Measurements from ENCODE around the gene GSK3B. TPM values are rescaled to one million over a fixed set of nuclear protein-coding genes. Genes with fewer than 3 reads are reported as not detected.

GSK3B gene
- total RNA-seq, 1 donor from 2014 or later, result 46.8 TPM

- intact Hi-C loops (cut with DNase I), result no loop called here
- no peak for DNase-seq (ENCODE audit: low spot score)
Measured at GRCh38 chr3:119800844-119801243, 293.4 kb downstream of the GSK3B start.

GRCh38 chr3:119796785-119797184, 297.5 kb downstream of the GSK3B start:
- no peak for DNase-seq (ENCODE audit: low spot score)
- intact Hi-C loops (cut with DNase I), result no loop called here

GRCh38 chr3:119796368-119796767, 297.9 kb downstream of the GSK3B start:
- DNase-seq (ENCODE audit: low spot score), result no peak
- intact Hi-C loops (cut with DNase I), result no loop called here

- intact Hi-C loops (cut with DNase I), result no loop called here
- DNase-seq (ENCODE audit: low spot score), result no peak
Measured at GRCh38 chr3:119795849-119796248, 298.4 kb downstream of the GSK3B start.

GRCh38 chr3:119794971-119795612, 299.2 kb downstream of the GSK3B start:
- DNase-seq (ENCODE audit: low spot score), result no peak
- intact Hi-C loops (cut with DNase I), result no loop called here

GRCh38 chr3:119794401-119794800, 299.8 kb downstream of the GSK3B start:
- DNase-seq (ENCODE audit: low spot score), result no peak
- intact Hi-C loops (cut with DNase I), result no loop called here

- intact Hi-C loops (cut with DNase I), result no loop called here
- no peak for DNase-seq (ENCODE audit: low spot score)
Measured at GRCh38 chr3:119792270-119792669, 302.0 kb downstream of the GSK3B start.

GRCh38 chr3:119790369-119790768, 303.9 kb downstream of the GSK3B start:
- intact Hi-C loops (cut with DNase I), result no loop called here
- DNase-seq (ENCODE audit: low spot score), result no peak

- intact Hi-C loops (cut with DNase I), result no loop called here
- DNase-seq (ENCODE audit: low spot score), result no peak
Measured at GRCh38 chr3:119786409-119786808, 307.8 kb downstream of the GSK3B start.

- DNase-seq (ENCODE audit: low spot score), result no peak
- intact Hi-C loops (cut with DNase I), result no loop called here
Measured at GRCh38 chr3:119783883-119784282, 310.4 kb downstream of the GSK3B start.

- intact Hi-C loops (cut with DNase I), result no loop called here
- DNase-seq (ENCODE audit: low spot score), result no peak
Measured at GRCh38 chr3:119783255-119783654, 311.0 kb downstream of the GSK3B start.

- no peak for DNase-seq (ENCODE audit: low spot score)
- intact Hi-C loops (cut with DNase I), result no loop called here
Measured at GRCh38 chr3:119782460-119782859, 311.8 kb downstream of the GSK3B start.

- no peak for DNase-seq (ENCODE audit: low spot score)
- intact Hi-C loops (cut with DNase I), result no loop called here
Measured at GRCh38 chr3:119781330-119782198, 312.7 kb downstream of the GSK3B start, which contains the start of gene NR1I2. Gene NR1I2 (plus strand): TSS chr3:119782101.

- intact Hi-C loops (cut with DNase I), result no loop called here
Measured at GRCh38 chr3:119779731-119780383, 314.4 kb downstream of the GSK3B start.

GRCh38 chr3:119778811-119779210, 315.4 kb downstream of the GSK3B start:
- intact Hi-C loops (cut with DNase I), result no loop called here
- no peak for DNase-seq (ENCODE audit: low spot score)

More at GRCh38 chr3:119779731-119780383, 314.4 kb downstream of the GSK3B start:
- DNase-seq (ENCODE audit: low spot score), result no peak

- intact Hi-C loops (cut with DNase I), result no loop called here
- DNase-seq (ENCODE audit: low spot score), result no peak
Measured at GRCh38 chr3:119778176-119778575, 316.1 kb downstream of the GSK3B start.

GRCh38 chr3:119776304-119776703, 317.9 kb downstream of the GSK3B start:
- intact Hi-C loops (cut with DNase I), result no loop called here
- no peak for DNase-seq (ENCODE audit: low spot score)

- intact Hi-C loops (cut with DNase I), result no loop called here
- no peak for DNase-seq (ENCODE audit: low spot score)
Measured at GRCh38 chr3:119774444-119774843, 319.8 kb downstream of the GSK3B start.

Data from cardiac septum (tissue), 1 donor.